IPS-20b (cell line): ENCODE results near the gene SRSF1.
"Not testable (repeated sequence)": the region's sequence is repeated elsewhere in the genome, so short reads cannot be mapped to it uniquely, and the experiment has no call there.

Source experiments
- H3K27ac ChIP-seq: one replicate; pipeline ENCODE4 v1.5.1; 2013; ENCODE audit warnings: low read length
- H3K27me3 ChIP-seq: 2 replicates; pipeline ENCODE4 v1.6.1; 2013; ENCODE audit warnings: mild to moderate bottlenecking, low read length, inconsistent platforms; ENCODE audit not compliant: insufficient read depth
- H3K36me3 ChIP-seq: 2 replicates; pipeline ENCODE4 v1.6.1; 2013; ENCODE audit warnings: low read depth, mild to moderate bottlenecking, inconsistent platforms, low read length, moderate library complexity; ENCODE audit not compliant: insufficient read depth
- H3K4me1 ChIP-seq: 2 replicates; pipeline ENCODE4 v1.6.1; 2013; ENCODE audit warnings: mild to moderate bottlenecking, control low read depth, inconsistent platforms, low read length, moderate library complexity; ENCODE audit not compliant: insufficient read depth
- H3K4me3 ChIP-seq: 2 replicates; pipeline ENCODE4 v1.5.1; 2013; ENCODE audit warnings: mild to moderate bottlenecking, low read length, inconsistent platforms
- H3K9ac ChIP-seq: 2 replicates; pipeline ENCODE4 v1.6.1; 2013; ENCODE audit warnings: low read depth, mild to moderate bottlenecking, inconsistent platforms, low read length, moderate library complexity
- H3K9me3 ChIP-seq: 2 replicates; pipeline ENCODE4 v1.6.1; 2013; ENCODE audit warnings: mild to moderate bottlenecking, low read depth, low read length, inconsistent platforms; ENCODE audit not compliant: insufficient read depth

Gene SRSF1

DNA sequence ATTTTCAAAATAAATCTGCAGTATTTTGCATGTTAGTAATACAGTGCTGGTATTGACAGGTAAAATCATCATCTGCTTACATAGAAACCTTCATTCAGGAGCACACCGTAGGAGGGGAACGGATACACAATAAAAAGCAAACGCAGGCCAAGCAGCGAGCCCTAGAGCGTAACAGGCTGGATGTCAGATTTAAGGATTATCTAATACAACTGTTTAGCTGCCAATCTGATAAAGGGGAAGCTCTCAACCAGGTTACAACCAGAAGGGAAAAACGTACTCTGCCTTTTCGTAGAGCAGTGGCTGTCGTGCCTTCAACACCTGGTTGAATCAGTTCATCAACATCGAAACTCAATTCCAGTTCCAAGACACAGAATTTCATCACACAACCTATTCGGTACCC is 35.5 kb downstream of the SRSF1 start:
- H3K27ac ChIP-seq: no peak overlapping the region
- peaks cover 39% of the 10 kb centered on the region for H3K36me3 ChIP-seq
- H3K9me3 ChIP-seq: no peaks in the 10 kb centered on the region
- no peak overlapping the region for H3K9ac ChIP-seq
- no peaks in the 10 kb centered on the region for H3K4me1 ChIP-seq
- H3K27me3 ChIP-seq: no peaks in the 10 kb centered on the region
- H3K4me3 ChIP-seq: no peak overlapping the region

GRCh38 chr17:57970710-57971109 is 36.3 kb downstream of the SRSF1 start:
- Histone ChIP-seq H3K27ac (no peak overlapping the region), H3K4me3 (no peak overlapping the region), H3K9ac (no peak overlapping the region), H3K36me3 (peaks cover 30% of the 10 kb centered on the region), H3K4me1 (no peaks in the 10 kb centered on the region), H3K27me3 (no peaks in the 10 kb centered on the region), H3K9me3 (no peaks in the 10 kb centered on the region)

DNA sequence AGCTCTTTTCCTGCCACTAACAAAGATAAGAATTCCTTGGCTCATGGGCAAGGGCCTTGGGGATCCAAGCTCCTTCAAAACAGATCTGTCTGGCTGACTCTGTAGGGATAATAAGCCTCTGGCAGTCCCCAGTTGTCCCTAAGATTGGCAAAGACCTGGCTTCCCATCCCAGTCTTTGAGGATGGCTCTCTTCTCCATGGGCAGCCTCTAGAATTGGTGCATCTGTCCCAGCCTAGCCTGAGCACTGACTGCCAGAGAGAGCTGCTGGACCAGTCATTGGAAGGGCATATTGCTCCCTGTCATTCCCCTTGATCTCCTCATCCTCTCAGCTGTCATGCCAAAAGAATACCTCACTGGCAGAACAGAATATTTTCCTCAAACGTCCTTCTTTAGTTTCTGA is 38.6 kb downstream of the SRSF1 start:
- Histone ChIP-seq H3K27ac (no peak overlapping the region), H3K9me3 (no peaks in the 10 kb centered on the region), H3K36me3 (peaks cover 8% of the 10 kb centered on the region), H3K4me1 (no peaks in the 10 kb centered on the region), H3K4me3 (no peak overlapping the region), H3K27me3 (no peaks in the 10 kb centered on the region), H3K9ac (no peak overlapping the region)

- H3K27ac ChIP-seq: no peak overlapping the region
- H3K27me3 ChIP-seq: 0 out of 2 replicates have a peak, but pooled peaks cover 4% of the 10 kb centered on the region
- no peaks in the 10 kb centered on the region for H3K36me3 ChIP-seq
- no peaks in the 10 kb centered on the region for H3K4me1 ChIP-seq
- no peak overlapping the region for H3K4me3 ChIP-seq
- no peaks in the 10 kb centered on the region for H3K9me3 ChIP-seq
- H3K9ac ChIP-seq: no peak overlapping the region
Observed at GRCh38 chr17:57966875-57967274, 40.2 kb downstream of the SRSF1 start.

DNA sequence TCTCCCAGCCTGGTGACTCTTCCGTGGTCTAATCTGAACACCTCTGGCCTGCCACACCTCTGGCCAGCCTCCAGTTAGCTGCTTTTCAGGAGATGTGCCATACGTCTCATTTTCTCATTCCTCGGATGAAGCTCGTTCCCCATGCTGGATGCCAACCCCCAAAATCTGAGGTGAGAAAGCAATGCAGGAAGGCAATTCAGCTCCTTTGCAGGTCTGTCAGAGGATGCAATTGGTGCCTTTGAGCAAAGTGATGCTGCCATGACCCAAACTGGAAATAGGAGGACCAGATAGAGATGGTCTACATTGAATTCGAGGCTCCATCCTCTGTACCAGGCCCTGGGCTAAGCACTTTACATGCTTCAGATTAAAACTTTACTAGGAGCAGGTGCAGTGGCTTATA is 40.8 kb downstream of the SRSF1 start:
- Histone ChIP-seq H3K27ac (no peak overlapping the region), H3K4me1 (no peaks in the 10 kb centered on the region), H3K4me3 (no peak overlapping the region), H3K27me3 (0 out of 2 replicates have a peak, but pooled peaks cover 4% of the 10 kb centered on the region), H3K9me3 (no peaks in the 10 kb centered on the region), H3K36me3 (no peaks in the 10 kb centered on the region), H3K9ac (no peak overlapping the region)

DNA sequence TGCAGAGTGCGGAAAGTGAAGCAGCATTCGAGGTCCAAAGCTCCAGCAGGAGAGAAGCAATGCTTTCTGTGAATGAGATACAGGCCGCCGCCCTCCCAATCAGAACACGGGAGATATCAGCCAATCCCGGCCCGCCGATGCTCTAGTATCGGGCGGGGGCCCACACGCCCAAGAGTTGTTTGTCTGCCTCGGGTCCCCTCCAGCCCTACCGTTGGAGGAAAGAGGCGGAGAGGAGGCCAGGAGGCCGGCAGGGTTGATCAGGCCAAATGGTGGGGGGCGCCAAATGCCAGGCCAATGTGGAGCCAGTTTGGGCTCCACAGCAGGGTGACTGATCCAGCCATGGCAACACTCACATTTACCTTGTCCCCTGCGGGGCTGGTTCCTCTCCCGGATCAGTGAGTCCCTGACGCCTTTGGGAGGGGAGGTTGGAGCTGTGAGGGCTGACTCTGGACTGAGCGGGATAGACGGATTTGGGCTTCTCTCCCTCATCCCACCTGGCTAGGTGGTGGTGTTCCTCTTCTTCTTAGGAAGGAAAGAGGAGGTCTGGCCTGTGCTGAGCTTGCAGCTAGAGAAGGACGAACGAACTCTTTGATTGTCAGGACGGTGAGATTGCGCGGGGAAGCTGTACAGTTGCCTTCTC is 41.4 kb downstream of the SRSF1 start:
- H3K27me3 ChIP-seq: 0 out of 2 replicates have a peak, but pooled peaks cover 4% of the 10 kb centered on the region
- H3K9me3 ChIP-seq: no peaks in the 10 kb centered on the region
- H3K4me1 ChIP-seq: no peaks in the 10 kb centered on the region
- no peak overlapping the region for H3K27ac ChIP-seq
- no peak overlapping the region for H3K4me3 ChIP-seq
- no peak overlapping the region for H3K9ac ChIP-seq
- H3K36me3 ChIP-seq: no peaks in the 10 kb centered on the region

GRCh38 chr17:57963149-57963511 is 43.9 kb downstream of the SRSF1 start:
- Histone ChIP-seq H3K4me3 (no peak overlapping the region), H3K9ac (no peak overlapping the region), H3K27ac (no peak overlapping the region), H3K9me3 (no peaks in the 10 kb centered on the region), H3K27me3 (0 out of 2 replicates have a peak, but pooled peaks cover 4% of the 10 kb centered on the region), H3K36me3 (no peaks in the 10 kb centered on the region), H3K4me1 (no peaks in the 10 kb centered on the region)

DNA sequence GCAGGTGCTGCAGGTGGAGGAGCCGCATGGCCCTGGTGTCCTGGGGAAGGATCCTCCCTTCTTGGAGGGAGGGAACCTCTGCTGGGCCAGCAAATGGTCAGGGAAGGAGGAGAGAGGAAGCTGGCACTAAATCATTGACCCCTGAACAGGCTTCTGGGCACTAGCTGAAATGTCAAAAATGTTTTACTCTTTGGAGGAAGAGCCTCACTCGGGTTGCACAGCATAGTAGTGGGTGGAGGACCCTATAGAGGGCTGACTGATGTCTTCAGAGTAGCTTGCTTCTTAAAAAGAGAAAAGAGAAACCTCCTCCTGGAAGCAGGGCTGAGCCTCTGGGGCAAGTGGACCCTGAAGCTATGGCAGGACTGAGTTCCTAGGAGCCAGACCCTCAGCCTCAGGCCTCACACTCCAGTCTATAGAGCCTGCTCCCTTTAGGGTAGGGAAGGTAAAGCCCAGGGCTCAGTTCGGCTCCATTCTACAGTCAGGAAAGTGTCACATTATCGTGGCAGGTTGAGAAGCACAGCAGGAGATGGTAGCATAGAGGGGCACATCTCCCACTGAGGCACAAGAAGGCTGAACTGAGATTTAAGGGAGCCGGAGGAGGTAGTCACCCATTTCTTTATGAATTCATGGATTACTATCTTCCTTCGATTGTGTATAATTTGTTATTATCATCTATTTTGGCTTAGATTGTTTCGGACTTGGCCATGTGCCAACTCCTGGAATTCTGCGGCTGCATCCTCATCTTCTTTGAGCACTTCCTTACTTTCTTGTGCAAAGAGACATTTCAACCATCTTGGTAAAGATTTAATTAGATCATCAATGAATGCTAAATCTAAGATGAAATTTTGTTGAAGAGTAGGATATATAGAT is 44.5 kb downstream of the SRSF1 start:
- Histone ChIP-seq H3K9me3 (no peaks in the 10 kb centered on the region), H3K4me1 (no peaks in the 10 kb centered on the region), H3K9ac (no peak overlapping the region), H3K36me3 (no peaks in the 10 kb centered on the region), H3K27ac (no peak overlapping the region), H3K4me3 (no peak overlapping the region), H3K27me3 (peaks cover 10% of the 10 kb centered on the region)

- Histone ChIP-seq H3K4me3 (no peak overlapping the region), H3K27ac (no peak overlapping the region), H3K36me3 (no peaks in the 10 kb centered on the region), H3K9me3 (no peaks in the 10 kb centered on the region), H3K4me1 (peaks cover 8% of the 10 kb centered on the region; the same call in 1 of the 2 replicates), H3K27me3 (peaks cover 31% of the 10 kb centered on the region), H3K9ac (no peak overlapping the region)
Observed at GRCh38 chr17:57959929-57960328, 47.1 kb downstream of the SRSF1 start.

DNA sequence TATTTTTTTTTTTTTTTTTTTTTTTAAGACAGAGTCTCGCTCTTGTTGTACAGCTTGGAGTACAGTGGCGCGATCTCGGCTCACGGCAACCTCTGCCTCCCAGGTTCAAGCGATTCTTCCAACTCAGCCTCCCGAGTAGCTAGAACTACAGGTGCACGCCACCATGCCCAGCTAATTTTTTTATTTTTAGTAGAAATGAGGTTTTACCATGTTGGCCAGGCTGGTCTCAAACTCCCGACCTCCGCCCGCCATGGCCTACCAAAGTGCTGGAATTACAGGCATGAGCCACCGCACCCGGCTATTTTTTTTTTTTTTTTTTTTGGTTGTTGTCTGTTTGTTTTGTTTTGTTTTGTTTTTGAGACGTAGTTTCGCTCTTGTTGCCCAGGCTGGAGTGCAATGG is 48.7 kb downstream of the SRSF1 start:
- not testable (repeated sequence) for H3K4me3 ChIP-seq, H3K9ac ChIP-seq, H3K36me3 ChIP-seq, H3K9me3 ChIP-seq, H3K27ac ChIP-seq
- peaks cover 40% of the 10 kb centered on the region for H3K27me3 ChIP-seq
- H3K4me1 ChIP-seq: peaks cover 13% of the 10 kb centered on the region; the same call in 1 of the 2 replicates

GRCh38 chr17:57957886-57958285 is 49.2 kb downstream of the SRSF1 start:
- Histone ChIP-seq H3K4me1 (peaks cover 13% of the 10 kb centered on the region; the same call in 1 of the 2 replicates), H3K9me3 (no peaks in the 10 kb centered on the region), H3K9ac (no peak overlapping the region), H3K27me3 (peaks cover 45% of the 10 kb centered on the region), H3K27ac (no peak overlapping the region), H3K4me3 (no peak overlapping the region), H3K36me3 (no peaks in the 10 kb centered on the region)
